CD14-positive monocyte (primary cell): ENCODE measurements around the gene EPB41L2. TPM values are rescaled to one million over a fixed set of nuclear protein-coding genes. Genes with fewer than 3 reads are reported as not detected.

Experiments used
- DNase-seq, 3 donors: peaks; one replicate each; pipeline ENCODE4 v3.0.0-alpha.2; 2011 to 2022
- H2AFZ ChIP-seq: 2 replicates; pipeline ENCODE4 v1.6.0; 2012; ENCODE audit warnings: mild to moderate bottlenecking, low read depth, low read length, inconsistent platforms; ENCODE audit not compliant: insufficient read depth, poor library complexity, severe bottlenecking
- H3K27ac ChIP-seq, 2 donors: 1 replicate in 1 of 2; 2 replicates in 1 of 2; pipeline ENCODE4 v1.5.1; 2012 to 2013; ENCODE audit warnings: low read length in 2 of 2, control low read depth in 1 of 2, inconsistent platforms in 1 of 2, low read depth in 1 of 2, mild to moderate bottlenecking in 1 of 2
- H3K27me3 ChIP-seq, 2 donors: one replicate each; pipeline versions ENCODE4 v1.6.0 to v1.6.1; 2011 to 2013; ENCODE audit warnings: low read length in 2 of 2; ENCODE audit not compliant: control insufficient read depth in 2 of 2, insufficient read depth in 2 of 2
- H3K36me3 ChIP-seq, 2 donors: replicated peaks in 1 of 2; 1 replicate in 1 of 2; 2 replicates in 1 of 2; pipeline versions ENCODE4 v1.5.1 to v1.6.1; 2012 to 2013; ENCODE audit warnings: low read length in 2 of 2, control low read depth in 1 of 2, inconsistent platforms in 1 of 2, mild to moderate bottlenecking in 1 of 2; ENCODE audit not compliant: insufficient read depth in 2 of 2, control insufficient read depth in 1 of 2
- H3K4me1 ChIP-seq, 2 donors: 1 replicate in 1 of 2; 2 replicates in 1 of 2; pipeline versions ENCODE4 v1.5.1 to v1.6.1; 2012 to 2013; ENCODE audit warnings: low read length in 2 of 2, control low read depth in 1 of 2, inconsistent platforms in 1 of 2, mild to moderate bottlenecking in 1 of 2, moderate library complexity in 1 of 2; ENCODE audit not compliant: insufficient read depth in 2 of 2, control insufficient read depth in 1 of 2
- H3K4me2 ChIP-seq: replicated peaks from 2 replicates; pipeline ENCODE3; 2012; ENCODE audit warnings: low read length, moderate library complexity, mild to moderate bottlenecking; ENCODE audit not compliant: poor library complexity, severe bottlenecking; ENCODE audit errors: extremely low read depth
- H3K4me3 ChIP-seq, 3 experiments: fragments of 200-600 bp in 1 of 3; sonication (generic) in 1 of 3; replicated peaks in 1 of 3; 1 replicate in 2 of 3; 2 replicates in 1 of 3; pipeline ENCODE4 v1.5.1; 2011 to 2013; ENCODE audit warnings: low read length in 3 of 3, mild to moderate bottlenecking in 3 of 3, control low read depth in 2 of 3, low read depth in 2 of 3, inconsistent platforms in 1 of 3, moderate library complexity in 1 of 3
- H3K79me2 ChIP-seq: 2 replicates; pipeline ENCODE4 v1.6.0; 2012; ENCODE audit warnings: mild to moderate bottlenecking, control low read depth, inconsistent platforms, low read length, moderate library complexity; ENCODE audit not compliant: insufficient read depth
- H3K9ac ChIP-seq: 2 replicates; pipeline ENCODE4 v1.6.0; 2017; ENCODE audit warnings: low read length, mild to moderate bottlenecking; ENCODE audit not compliant: insufficient read depth, poor library complexity, severe bottlenecking
- H3K9me3 ChIP-seq, 2 donors: replicated peaks in 1 of 2; 1 replicate in 1 of 2; 2 replicates in 1 of 2; pipeline versions ENCODE4 v1.5.1 to v1.6.1; 2012 to 2013; ENCODE audit warnings: low read length in 2 of 2, control low read depth in 1 of 2; ENCODE audit not compliant: control insufficient read depth in 1 of 2, insufficient read depth in 1 of 2
- H4K20me1 ChIP-seq: 2 replicates; pipeline ENCODE4 v1.6.0; 2012; ENCODE audit warnings: mild to moderate bottlenecking, low read length, control low read depth, moderate library complexity; ENCODE audit not compliant: insufficient read depth
- H3K27ac Mint-ChIP-seq, 7 donors: one replicate each; pipeline ENCODE4 v1.8.0; 2020; ENCODE audit warnings: mild to moderate bottlenecking in 7 of 7, mixed read lengths in 7 of 7, moderate library complexity in 6 of 7, inconsistent platforms in 2 of 7
- H3K27me3 Mint-ChIP-seq, 3 donors: one replicate each; pipeline ENCODE4 v1.8.0; 2021 to 2022; ENCODE audit warnings: low read depth in 3 of 3, mild to moderate bottlenecking in 3 of 3, mixed read lengths in 3 of 3, moderate library complexity in 3 of 3, inconsistent platforms in 1 of 3
- H3K36me3 Mint-ChIP-seq, 2 donors: one replicate each; pipeline ENCODE4 v1.8.0; 2020; ENCODE audit warnings: mixed read lengths in 2 of 2, inconsistent platforms in 1 of 2, mild to moderate bottlenecking in 1 of 2
- H3K4me1 Mint-ChIP-seq: one replicate; pipeline ENCODE4 v1.8.0; 2020; ENCODE audit warnings: mild to moderate bottlenecking, mixed read lengths
- H3K4me3 Mint-ChIP-seq, 2 donors: one replicate each; pipeline ENCODE4 v1.8.0; 2020; ENCODE audit warnings: mild to moderate bottlenecking in 2 of 2, mixed read lengths in 2 of 2, moderate library complexity in 1 of 2
- H3K9me3 Mint-ChIP-seq, 7 donors: one replicate each; pipeline ENCODE4 v1.8.0; 2020 to 2022; ENCODE audit warnings: mixed read lengths in 7 of 7, mild to moderate bottlenecking in 6 of 7, moderate library complexity in 6 of 7, inconsistent platforms in 2 of 7
- CTCF ChIP-seq: fragments of 200-600 bp; IDR thresholded peaks from one replicate; pipeline ENCODE4 v1.8.0; 2022; ENCODE audit warnings: antibody characterized with exemption, mild to moderate bottlenecking
- WGBS: methylation state at CpG from one replicate; pipeline ENCODE4 v1.1.5; 2013; ENCODE audit warnings: missing lambda C conversion rate; ENCODE audit not compliant: insufficient coverage; 5-methylcytosine and 5-hydroxymethylcytosine counted together
- intact Hi-C, 2 donors: fragments of 100-400 bp; cut with micrococcal nuclease; formaldehyde crosslinking; loops; one replicate each; pipeline versions ENCODE4 v1.15.0 to v1.15.1; 2023
- polyA plus RNA-seq, 3 donors: library from polyadenylated mRNA; depleted of rRNA in 1 of 3; unstranded in 2 of 3; stranded (reverse) in 1 of 3; fragments of 300-500 nt in 2 of 3; fragments of >200 nt in 1 of 3; fragmentation: Illumina TruSeq in 2 of 3; gene quantifications; 1 replicate in 2 of 3; 2 replicates in 1 of 3; pipeline ENCODE4 v1.2.3, GENCODE V29; 2012 to 2021

Gene EPB41L2
- polyA plus RNA-seq, 3 donors: 3.4 to 7.2 (median 4.6) TPM

- H3K4me2 ChIP-seq: no peak overlapping the region
- H3K9ac ChIP-seq: no peak overlapping the region
- H3K27me3 ChIP-seq: no peaks in the 10 kb centered on the region
- no peaks in the 10 kb centered on the region for H3K36me3 ChIP-seq
- no peak overlapping the region for H3K27ac ChIP-seq
- WGBS: no CpG with 5 or more reads among the region's 2 CpGs
- H3K9me3 ChIP-seq: no peaks in the 10 kb centered on the region
- no peaks in the 10 kb centered on the region for H4K20me1 ChIP-seq
- Mint-ChIP-seq H3K9me3 (peaks cover 0 to 4% (median 0%) of the 10 kb centered on the region in 7 donors), H3K4me3 (no peak overlapping the region), H3K27ac (no peak overlapping the region), H3K27me3 (peaks cover 0 to 2% (median 0%) of the 10 kb centered on the region in 3 donors), H3K4me1 (no peaks in the 10 kb centered on the region), H3K36me3 (no peaks in the 10 kb centered on the region)
- no peak for TF ChIP-seq CTCF
- no peak for DNase-seq
- H3K79me2 ChIP-seq: no peaks in the 10 kb centered on the region
- no peaks in the 10 kb centered on the region for H3K4me1 ChIP-seq
- H3K4me3 ChIP-seq: no peak overlapping the region
- intact Hi-C loops: no loop called here
- no peak overlapping the region for H2AFZ ChIP-seq
Observed at GRCh38 chr6:131027326-131027725, 35.7 kb downstream of the EPB41L2 start.

- no peak overlapping the region for H3K4me2 ChIP-seq
- Mint-ChIP-seq H3K9me3 (peaks cover 0 to 4% (median 0%) of the 10 kb centered on the region in 7 donors), H3K27ac (no peak overlapping the region), H3K4me3 (no peak overlapping the region), H3K4me1 (no peaks in the 10 kb centered on the region), H3K27me3 (peaks cover 0 to 2% (median 0%) of the 10 kb centered on the region in 3 donors), H3K36me3 (no peaks in the 10 kb centered on the region)
- no peaks in the 10 kb centered on the region for H3K4me1 ChIP-seq
- no peak overlapping the region for H3K9ac ChIP-seq
- no peaks in the 10 kb centered on the region for H3K36me3 ChIP-seq
- TF ChIP-seq CTCF: no peak
- no peaks in the 10 kb centered on the region for H4K20me1 ChIP-seq
- intact Hi-C loops: no loop called here
- H3K4me3 ChIP-seq: no peak overlapping the region
- H3K9me3 ChIP-seq: no peaks in the 10 kb centered on the region
- H3K27ac ChIP-seq: no peak overlapping the region
- no CpG with 5 or more reads among the region's 1 CpG for WGBS
- H3K27me3 ChIP-seq: no peaks in the 10 kb centered on the region
- no peak overlapping the region for H2AFZ ChIP-seq
- H3K79me2 ChIP-seq: no peaks in the 10 kb centered on the region
- DNase-seq: no peak
Observed at GRCh38 chr6:131026243-131026642, 36.8 kb downstream of the EPB41L2 start.
